Nephron (organoid): ENCODE data around the gene ZNF821.
"Not testable (repeated sequence)": the region's sequence is repeated elsewhere in the genome, so short reads cannot be mapped to it uniquely, and the experiment has no call there.

Source experiments
- H3K27ac Mint-ChIP-seq, 3 experiments: 2 replicates each; pipeline ENCODE4 v1.8.0; 2020; ENCODE audit warnings: mixed read lengths in 3 of 3, mild to moderate bottlenecking in 2 of 3, moderate library complexity in 1 of 3
- H3K27me3 Mint-ChIP-seq: 2 replicates; pipeline ENCODE4 v1.8.0; 2021; ENCODE audit warnings: low read depth, mild to moderate bottlenecking, moderate library complexity, mixed read lengths
- H3K36me3 Mint-ChIP-seq: 2 replicates; pipeline ENCODE4 v1.8.0; 2020; ENCODE audit warnings: low read depth, mixed read lengths
- H3K4me1 Mint-ChIP-seq: 2 replicates; pipeline ENCODE4 v1.8.0; 2020; ENCODE audit warnings: mixed read lengths
- H3K4me3 Mint-ChIP-seq, 3 experiments: 2 replicates each; pipeline ENCODE4 v1.8.0; 2020; ENCODE audit warnings: mild to moderate bottlenecking in 3 of 3, mixed read lengths in 3 of 3, moderate library complexity in 2 of 3
- H3K9me3 Mint-ChIP-seq: 2 replicates; pipeline ENCODE4 v1.8.0; 2020; ENCODE audit warnings: mixed read lengths
- TF ChIP-seq, protein P1 (sequence below), 3 experiments: fragments of 200-600 bp; sonication (generic); IDR thresholded peaks; one replicate each; pipeline ENCODE4 v1.5.0; 2021; ENCODE audit warnings: antibody characterized with exemption in 3 of 3; ENCODE audit not compliant: unreplicated experiment in 3 of 3

ZNF821 gene

DNA sequence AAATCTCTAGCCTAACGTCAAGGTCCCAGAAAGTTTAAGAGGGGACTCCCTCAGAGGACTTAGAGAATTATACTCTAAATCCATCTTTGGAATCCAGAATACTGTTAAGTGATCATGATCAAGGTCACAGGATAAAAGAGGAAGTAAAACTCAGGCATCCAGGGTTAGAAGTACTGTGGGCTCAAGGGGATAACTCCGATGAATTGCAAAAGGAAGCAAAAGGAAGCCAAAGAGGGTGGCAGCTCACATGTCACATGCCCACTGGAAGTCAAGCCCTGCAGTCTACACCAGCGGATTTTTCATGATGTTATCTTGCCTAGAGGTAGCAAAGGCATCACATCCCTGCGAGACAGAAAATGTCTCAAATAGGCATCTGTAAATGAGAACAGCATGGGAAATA lies 3.8 kb downstream of the ZNF821 start:
- peaks cover 38% of the 10 kb centered on the region for H3K36me3 Mint-ChIP-seq
- H3K4me1 Mint-ChIP-seq: peaks cover 18% of the 10 kb centered on the region
- H3K27ac Mint-ChIP-seq: no peak overlapping the region
- no peaks in the 10 kb centered on the region for H3K9me3 Mint-ChIP-seq
- H3K27me3 Mint-ChIP-seq: no peaks in the 10 kb centered on the region
- TF ChIP-seq, protein P1, sequence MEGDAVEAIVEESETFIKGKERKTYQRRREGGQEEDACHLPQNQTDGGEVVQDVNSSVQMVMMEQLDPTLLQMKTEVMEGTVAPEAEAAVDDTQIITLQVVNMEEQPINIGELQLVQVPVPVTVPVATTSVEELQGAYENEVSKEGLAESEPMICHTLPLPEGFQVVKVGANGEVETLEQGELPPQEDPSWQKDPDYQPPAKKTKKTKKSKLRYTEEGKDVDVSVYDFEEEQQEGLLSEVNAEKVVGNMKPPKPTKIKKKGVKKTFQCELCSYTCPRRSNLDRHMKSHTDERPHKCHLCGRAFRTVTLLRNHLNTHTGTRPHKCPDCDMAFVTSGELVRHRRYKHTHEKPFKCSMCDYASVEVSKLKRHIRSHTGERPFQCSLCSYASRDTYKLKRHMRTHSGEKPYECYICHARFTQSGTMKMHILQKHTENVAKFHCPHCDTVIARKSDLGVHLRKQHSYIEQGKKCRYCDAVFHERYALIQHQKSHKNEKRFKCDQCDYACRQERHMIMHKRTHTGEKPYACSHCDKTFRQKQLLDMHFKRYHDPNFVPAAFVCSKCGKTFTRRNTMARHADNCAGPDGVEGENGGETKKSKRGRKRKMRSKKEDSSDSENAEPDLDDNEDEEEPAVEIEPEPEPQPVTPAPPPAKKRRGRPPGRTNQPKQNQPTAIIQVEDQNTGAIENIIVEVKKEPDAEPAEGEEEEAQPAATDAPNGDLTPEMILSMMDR (IDR thresholded peaks at IDR 0.05; ENCODE audit: unreplicated experiment in 3 of 3): no peak
- H3K4me3 Mint-ChIP-seq: peak overlapping the region in 2 of 3 experiments; percentile 12 to 36

- H3K4me1 Mint-ChIP-seq: peaks cover 18% of the 10 kb centered on the region
- no peak overlapping the region for H3K27ac Mint-ChIP-seq
- H3K4me3 Mint-ChIP-seq: no peak overlapping the region
- H3K36me3 Mint-ChIP-seq: peaks cover 38% of the 10 kb centered on the region
- TF ChIP-seq, protein P1 (IDR thresholded peaks at IDR 0.05; ENCODE audit: unreplicated experiment in 3 of 3): no peak
- no peaks in the 10 kb centered on the region for H3K9me3 Mint-ChIP-seq
- no peaks in the 10 kb centered on the region for H3K27me3 Mint-ChIP-seq
Observed at GRCh38 chr16:71878911-71879310, 5.1 kb downstream of the ZNF821 start.

DNA sequence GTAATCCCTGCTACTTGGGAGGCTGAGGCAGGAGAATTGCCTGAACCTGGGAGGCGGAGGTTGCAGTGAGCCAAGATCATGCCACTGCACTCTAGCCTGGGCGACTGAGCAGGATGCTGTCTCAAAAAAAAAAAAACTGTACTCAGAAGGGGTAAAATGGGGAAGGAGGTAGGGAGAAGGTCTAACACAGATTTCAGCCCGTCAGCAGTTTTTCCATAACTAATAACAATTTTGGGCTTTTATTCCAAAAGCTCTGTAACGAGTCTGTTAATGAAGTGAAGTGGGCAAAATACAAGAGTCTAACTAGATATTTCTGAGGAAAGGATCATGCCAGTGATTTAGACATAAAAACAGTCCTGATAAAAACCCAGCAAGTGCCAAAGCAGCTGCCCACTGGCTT lies 10.8 kb downstream of the ZNF821 start:
- Mint-ChIP-seq H3K27me3 (no peaks in the 10 kb centered on the region), H3K4me3 (no peak overlapping the region), H3K9me3 (no peaks in the 10 kb centered on the region), H3K36me3 (peaks cover 34% of the 10 kb centered on the region), H3K4me1 (no peaks in the 10 kb centered on the region), H3K27ac (no peak overlapping the region)
- TF ChIP-seq, protein P1 (IDR thresholded peaks at IDR 0.05; ENCODE audit: unreplicated experiment in 3 of 3): no peak

DNA sequence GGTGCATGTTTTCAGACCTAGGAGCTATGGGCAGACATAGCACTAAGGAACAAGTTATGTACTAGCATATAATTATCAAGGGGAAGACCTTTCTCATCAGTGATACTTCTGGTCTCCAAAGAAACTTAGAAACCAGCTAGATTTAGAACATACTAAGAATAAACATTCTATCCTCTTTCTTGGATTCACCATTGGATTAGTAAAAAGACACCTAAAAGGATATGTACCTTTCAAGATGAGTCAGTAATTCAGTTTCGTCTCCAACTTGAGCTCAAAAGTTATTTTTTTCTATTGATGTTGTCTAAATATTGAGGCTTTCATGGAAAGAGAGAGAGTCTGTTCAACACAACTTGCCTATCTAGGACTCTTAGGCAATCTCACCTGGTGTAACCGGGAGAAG lies 13.2 kb downstream of the ZNF821 start:
- Mint-ChIP-seq H3K4me1 (no peaks in the 10 kb centered on the region), H3K27ac (no peak overlapping the region), H3K27me3 (no peaks in the 10 kb centered on the region), H3K36me3 (peaks cover 42% of the 10 kb centered on the region), H3K9me3 (no peaks in the 10 kb centered on the region), H3K4me3 (no peak overlapping the region)
- TF ChIP-seq, protein P1 (IDR thresholded peaks at IDR 0.05; ENCODE audit: unreplicated experiment in 3 of 3): no peak

- peaks cover 57% of the 10 kb centered on the region for H3K36me3 Mint-ChIP-seq
Observed at GRCh38 chr16:71869089-71869488, 14.9 kb downstream of the ZNF821 start.

GRCh38 chr16:71867939-71868338 lies 16.0 kb downstream of the ZNF821 start:
- no peaks in the 10 kb centered on the region for H3K9me3 Mint-ChIP-seq
- peaks cover 61% of the 10 kb centered on the region for H3K36me3 Mint-ChIP-seq
- H3K27me3 Mint-ChIP-seq: no peaks in the 10 kb centered on the region
- H3K4me3 Mint-ChIP-seq: no peak overlapping the region
- H3K4me1 Mint-ChIP-seq: no peaks in the 10 kb centered on the region
- no peak overlapping the region for H3K27ac Mint-ChIP-seq
- TF ChIP-seq, protein P1 (IDR thresholded peaks at IDR 0.05; ENCODE audit: unreplicated experiment in 3 of 3): no peak

More at GRCh38 chr16:71869089-71869488, 14.9 kb downstream of the ZNF821 start:
- no peak overlapping the region for H3K27ac Mint-ChIP-seq
- TF ChIP-seq, protein P1 (IDR thresholded peaks at IDR 0.05; ENCODE audit: unreplicated experiment in 3 of 3): no peak
- H3K9me3 Mint-ChIP-seq: no peaks in the 10 kb centered on the region
- no peaks in the 10 kb centered on the region for H3K27me3 Mint-ChIP-seq
- H3K4me3 Mint-ChIP-seq: no peak overlapping the region
- no peaks in the 10 kb centered on the region for H3K4me1 Mint-ChIP-seq

DNA sequence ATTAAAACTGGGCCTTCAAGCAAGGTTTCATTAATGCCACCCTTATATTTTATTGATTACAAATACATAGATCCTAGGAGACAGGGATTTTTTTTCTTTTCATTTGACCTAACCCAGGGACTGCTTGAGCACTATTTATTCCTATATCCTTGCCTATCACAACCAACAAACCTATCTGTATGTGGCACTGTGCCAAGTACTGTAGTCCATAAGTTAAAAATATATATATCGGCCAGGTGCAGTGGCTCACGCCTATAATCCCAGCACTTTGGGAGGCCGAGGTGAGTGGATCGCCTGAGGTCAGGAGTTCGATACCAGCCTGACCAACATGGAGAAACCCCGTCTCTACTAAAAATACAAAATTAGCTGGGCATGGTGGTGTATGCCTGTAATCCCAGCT lies 16.8 kb downstream of the ZNF821 start:
- H3K9me3 Mint-ChIP-seq, H3K4me3 Mint-ChIP-seq, H3K27ac Mint-ChIP-seq, H3K4me1 Mint-ChIP-seq, H3K27me3 Mint-ChIP-seq: not testable (repeated sequence)
- H3K36me3 Mint-ChIP-seq: peaks cover 66% of the 10 kb centered on the region
